H9 (cell line): ENCODE results near the gene PEX5L. TPM values are rescaled to one million over a fixed set of nuclear protein-coding genes. Genes with fewer than 3 reads are reported as not detected.
A peak's percentile ranks its signal among the peaks of the same experiment; 100 is the strongest.

Experiments used
- DNase-seq: peaks from one replicate; pipeline ENCODE4 v3.0.0-alpha.2; 2017
- H2AFZ ChIP-seq: one replicate; pipeline ENCODE4 v1.6.1; 2013; ENCODE audit warnings: mild to moderate bottlenecking, low read length, control low read depth, moderate library complexity
- H2AK5ac ChIP-seq: 2 replicates; pipeline ENCODE4 v1.6.1; 2013; ENCODE audit warnings: low read length, control low read depth, mixed read lengths; ENCODE audit not compliant: insufficient read length
- H2BK120ac ChIP-seq: one replicate; pipeline ENCODE4 v1.6.1; 2013; ENCODE audit warnings: low read depth, mild to moderate bottlenecking, low read length, control low read depth, inconsistent platforms; ENCODE audit not compliant: poor library complexity, severe bottlenecking
- H2BK12ac ChIP-seq: 2 replicates; pipeline ENCODE4 v1.6.1; 2013; ENCODE audit warnings: low read length, control low read depth, mixed read lengths, low read depth; ENCODE audit not compliant: insufficient read length
- H2BK15ac ChIP-seq: 2 replicates; pipeline ENCODE4 v1.6.1; 2013; ENCODE audit warnings: low read depth, low read length, control low read depth
- H2BK20ac ChIP-seq: one replicate; pipeline ENCODE4 v1.6.1; 2013; ENCODE audit warnings: low read depth, mild to moderate bottlenecking, low read length, control low read depth, inconsistent platforms; ENCODE audit not compliant: poor library complexity, severe bottlenecking
- H2BK5ac ChIP-seq: 2 replicates; pipeline ENCODE4 v1.6.1; 2013; ENCODE audit warnings: low read length, control low read depth, mixed read lengths; ENCODE audit not compliant: insufficient read length
- H3K14ac ChIP-seq: 2 replicates; pipeline ENCODE4 v1.6.1; 2013; ENCODE audit warnings: low read length, control low read depth; ENCODE audit not compliant: insufficient read depth
- H3K18ac ChIP-seq: 2 replicates; pipeline ENCODE4 v1.6.1; 2013; ENCODE audit warnings: low read depth, mild to moderate bottlenecking, mixed read lengths, low read length, control low read depth; ENCODE audit not compliant: insufficient read length
- H3K23ac ChIP-seq: 2 replicates; pipeline ENCODE4 v1.6.1; 2013; ENCODE audit warnings: low read length, control low read depth, mixed read lengths, low read depth; ENCODE audit not compliant: insufficient read length
- H3K23me2 ChIP-seq: 2 replicates; pipeline ENCODE4 v1.6.1; 2013; ENCODE audit warnings: low read depth, mild to moderate bottlenecking, mixed read lengths, low read length, control low read depth; ENCODE audit not compliant: insufficient read length, poor library complexity, severe bottlenecking
- H3K27ac ChIP-seq: 2 replicates; pipeline ENCODE4 v1.5.1; 2013; ENCODE audit warnings: low read length, control low read depth, mixed read lengths, low read depth; ENCODE audit not compliant: insufficient read length
- H3K27me3 ChIP-seq: 2 replicates; pipeline ENCODE4 v1.6.1; 2013; ENCODE audit warnings: low read length, control low read depth, inconsistent platforms; ENCODE audit not compliant: insufficient read depth
- H3K4ac ChIP-seq: 2 replicates; pipeline ENCODE4 v1.6.1; 2013; ENCODE audit warnings: low read depth, mild to moderate bottlenecking, control low read depth, inconsistent platforms, low read length, moderate library complexity
- H3K4me1 ChIP-seq: 2 replicates; pipeline ENCODE4 v1.6.1; 2013; ENCODE audit warnings: low read length, control low read depth, inconsistent platforms; ENCODE audit not compliant: insufficient read depth
- H3K4me2 ChIP-seq: 2 replicates; pipeline ENCODE4 v1.6.1; 2013; ENCODE audit warnings: low read length, control low read depth, mixed read lengths; ENCODE audit not compliant: insufficient read length, insufficient read depth
- H3K56ac ChIP-seq: 2 replicates; pipeline ENCODE4 v1.6.1; 2013; ENCODE audit warnings: low read depth, mild to moderate bottlenecking, mixed read lengths, low read length, control low read depth; ENCODE audit not compliant: insufficient read length
- H3K79me1 ChIP-seq: 2 replicates; pipeline ENCODE4 v1.6.1; 2013; ENCODE audit warnings: low read depth, mild to moderate bottlenecking, moderate library complexity, low read length, control low read depth, inconsistent platforms; ENCODE audit not compliant: insufficient read depth, poor library complexity, severe bottlenecking
- H3K79me2 ChIP-seq: 2 replicates; pipeline ENCODE4 v1.6.1; 2013; ENCODE audit warnings: low read length, control low read depth, inconsistent platforms; ENCODE audit not compliant: insufficient read depth
- H3K9ac ChIP-seq: 2 replicates; pipeline ENCODE4 v1.6.1; 2013; ENCODE audit warnings: low read length, control low read depth, mixed read lengths; ENCODE audit not compliant: insufficient read length; ENCODE audit errors: extremely low read depth
- H3K9me3 ChIP-seq: one replicate; pipeline ENCODE4 v1.6.1; 2013; ENCODE audit warnings: low read depth, low read length, inconsistent platforms; ENCODE audit not compliant: control insufficient read depth
- H3T11ph ChIP-seq: one replicate; pipeline ENCODE4 v1.6.1; 2013; ENCODE audit warnings: mild to moderate bottlenecking, low read length, control low read depth, inconsistent platforms
- H4K20me1 ChIP-seq: one replicate; pipeline ENCODE4 v1.6.1; 2013; ENCODE audit not compliant: control insufficient read depth, insufficient read length, insufficient read depth
- H4K5ac ChIP-seq: 2 replicates; pipeline ENCODE4 v1.6.1; 2013; ENCODE audit warnings: low read depth, mild to moderate bottlenecking, mixed read lengths, low read length, control low read depth; ENCODE audit not compliant: insufficient read length
- H4K8ac ChIP-seq: replicated peaks from 2 replicates; pipeline ENCODE4 v1.6.1; 2013; ENCODE audit warnings: low read length, control low read depth, mixed read lengths, low read depth; ENCODE audit not compliant: insufficient read length
- H4K91ac ChIP-seq: 2 replicates; pipeline ENCODE4 v1.6.1; 2013; ENCODE audit warnings: low read depth, mild to moderate bottlenecking, moderate library complexity, mixed read lengths, low read length, control low read depth; ENCODE audit not compliant: insufficient read length
- H3K27ac Mint-ChIP-seq, 3 experiments: 2 replicates in 2 of 3; 3 replicates in 1 of 3; pipeline ENCODE4 v1.8.0; 2020 to 2021; ENCODE audit warnings: mixed read lengths in 3 of 3, mild to moderate bottlenecking in 1 of 3, moderate library complexity in 1 of 3
- H3K27me3 Mint-ChIP-seq: 2 replicates; pipeline ENCODE4 v1.8.0; 2021; ENCODE audit warnings: low read depth, mild to moderate bottlenecking, moderate library complexity, mixed read lengths
- H3K36me3 Mint-ChIP-seq, 3 experiments: 2 replicates in 2 of 3; 3 replicates in 1 of 3; pipeline ENCODE4 v1.8.0; 2020 to 2021; ENCODE audit warnings: low read depth in 3 of 3, mixed read lengths in 3 of 3; ENCODE audit not compliant: insufficient read depth in 1 of 3
- H3K4me1 Mint-ChIP-seq, 2 experiments: 2 replicates each; pipeline ENCODE4 v1.8.0; 2020; ENCODE audit warnings: mixed read lengths in 2 of 2
- H3K4me3 Mint-ChIP-seq, 2 experiments: 2 replicates in 1 of 2; 3 replicates in 1 of 2; pipeline ENCODE4 v1.8.0; 2020 to 2021; ENCODE audit warnings: mild to moderate bottlenecking in 2 of 2, mixed read lengths in 2 of 2, moderate library complexity in 1 of 2
- H3K9me3 Mint-ChIP-seq, 2 experiments: 2 replicates in 1 of 2; 3 replicates in 1 of 2; pipeline ENCODE4 v1.8.0; 2020; ENCODE audit warnings: mild to moderate bottlenecking in 2 of 2, mixed read lengths in 2 of 2, moderate library complexity in 1 of 2
- WGBS: extraction: QIAGEN DNeasy Blood & Tissue Kit; methylation state at CpG from one replicate; pipeline ENCODE4 v1.1.7; 2013; ENCODE audit warnings: missing lambda C conversion rate, low lambda C conversion rate, mixed read lengths; ENCODE audit not compliant: insufficient read length; ENCODE audit errors: extremely low coverage; 5-methylcytosine and 5-hydroxymethylcytosine counted together
- long read RNA-seq: library from polyadenylated mRNA; unstranded; transcript quantifications from one replicate; pipeline ENCODE4 v2.0.0, GENCODE V29; 2020
- total RNA-seq: library from RNA; stranded (reverse); gene quantifications from 2 replicates; pipeline ENCODE4 v1.2.1, GENCODE V29; 2021
- TF ChIP-seq, protein P1 (sequence below): fragments of 200-600 bp; sonication (generic); conservative IDR thresholded peaks from 3 replicates; pipeline ENCODE4 v1.8.0; 2021; ENCODE audit warnings: antibody characterized with exemption, mild to moderate bottlenecking

The PEX5L gene, protein sequence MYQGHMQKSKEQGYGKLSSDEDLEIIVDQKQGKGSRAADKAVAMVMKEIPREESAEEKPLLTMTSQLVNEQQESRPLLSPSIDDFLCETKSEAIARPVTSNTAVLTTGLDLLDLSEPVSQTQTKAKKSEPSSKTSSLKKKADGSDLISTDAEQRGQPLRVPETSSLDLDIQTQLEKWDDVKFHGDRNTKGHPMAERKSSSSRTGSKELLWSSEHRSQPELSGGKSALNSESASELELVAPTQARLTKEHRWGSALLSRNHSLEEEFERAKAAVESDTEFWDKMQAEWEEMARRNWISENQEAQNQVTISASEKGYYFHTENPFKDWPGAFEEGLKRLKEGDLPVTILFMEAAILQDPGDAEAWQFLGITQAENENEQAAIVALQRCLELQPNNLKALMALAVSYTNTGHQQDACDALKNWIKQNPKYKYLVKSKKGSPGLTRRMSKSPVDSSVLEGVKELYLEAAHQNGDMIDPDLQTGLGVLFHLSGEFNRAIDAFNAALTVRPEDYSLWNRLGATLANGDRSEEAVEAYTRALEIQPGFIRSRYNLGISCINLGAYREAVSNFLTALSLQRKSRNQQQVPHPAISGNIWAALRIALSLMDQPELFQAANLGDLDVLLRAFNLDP
- total RNA-seq, result 0.85 and 1.4 TPM in 2 replicates
- long read RNA-seq, full-length matches to known transcripts, result 1 of 3 reads
- long read RNA-seq, partial matches to known transcripts, result 0 of 3 reads
- long read RNA-seq, other reads (novel, unspliced or antisense), result 2 of 3 reads

DNA sequence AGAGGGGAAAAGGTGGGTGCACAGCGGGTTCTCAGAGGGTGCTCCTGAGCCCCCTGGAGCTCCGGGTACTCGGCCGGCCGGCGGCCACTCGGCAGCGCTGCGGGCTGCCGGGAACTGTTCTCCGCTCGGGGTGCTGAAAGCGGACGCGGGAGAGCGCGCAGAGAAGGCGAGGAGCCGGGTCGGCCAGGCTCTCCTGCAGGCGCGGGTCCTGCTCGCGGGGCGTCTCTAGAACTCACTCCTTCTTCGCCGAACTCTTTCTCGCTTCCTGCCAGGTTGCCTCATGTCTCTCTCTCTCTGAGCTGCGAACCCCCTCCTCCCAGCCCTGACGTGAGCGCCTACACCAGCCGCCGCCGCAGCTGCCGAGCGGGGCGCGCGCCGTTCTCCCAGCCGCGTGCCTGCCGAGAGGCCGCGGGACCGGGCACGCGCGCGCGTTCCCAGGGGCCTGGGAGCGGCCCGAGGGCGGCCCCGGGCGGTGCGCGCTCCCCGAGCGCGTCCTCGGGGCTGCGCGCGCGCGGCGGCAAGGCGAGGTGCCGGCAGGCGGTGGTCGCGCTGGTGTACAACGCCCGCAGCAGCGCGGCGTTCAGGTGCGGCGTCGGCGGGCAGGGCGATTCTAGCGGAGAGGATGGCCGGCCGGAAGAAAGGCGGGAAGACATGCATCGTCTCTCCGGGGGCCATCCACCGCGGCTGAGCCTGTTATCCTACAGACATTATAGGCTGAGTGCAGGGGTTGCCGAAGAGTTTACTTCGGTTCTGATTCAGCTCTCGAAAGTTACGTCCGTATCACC is at the start of gene PEX5L:
Gene PEX5L (minus strand): TSS at position 267 of the 785 bp plus-strand sequence. CDS start 338 bp downstream, outside the sequence.
- Mint-ChIP-seq H3K4me1 (peaks cover 28 to 37% of the 10 kb centered on the region in 2 experiments), H3K27me3 (peaks cover 48% of the 10 kb centered on the region), H3K36me3 (no peaks in the 10 kb centered on the region), H3K4me3 (peak within 1 kb of the TSS; percentile 75 to 99), H3K9me3 (no peaks in the 10 kb centered on the region), H3K27ac (peak within 1 kb of the TSS; percentile 42 to 96 (median 96); a peak in 6 of 7 replicates)
- H4K5ac ChIP-seq, result no peak within 1 kb of the TSS
- H3K27ac ChIP-seq, result peak within 1 kb of the TSS; percentile 1
- H2AFZ ChIP-seq, result peak within 1 kb of the TSS; percentile 15
- H2BK20ac ChIP-seq, result no peak within 1 kb of the TSS
- no peaks in the 10 kb centered on the region for H3K79me1 ChIP-seq
- no CpG with 5 or more reads among the region's 96 CpGs for WGBS
- no peak within 1 kb of the TSS for H2BK12ac ChIP-seq
- peaks cover 4% of the 10 kb centered on the region; the same call in 1 of the 2 replicates for H3K4me1 ChIP-seq
- peak within 1 kb of the TSS; percentile 67 for H3K18ac ChIP-seq
- H3K14ac ChIP-seq, result peak within 1 kb of the TSS; percentile 39; the same call in 1 of the 2 replicates
- no peak within 1 kb of the TSS for H3K23ac ChIP-seq
- DNase-seq, result peak; percentile 87
- no peak within 1 kb of the TSS for H2AK5ac ChIP-seq
- H4K8ac ChIP-seq, result no peak within 1 kb of the TSS
- H3K23me2 ChIP-seq, result peaks cover 8% of the 10 kb centered on the region
- no peaks in the 10 kb centered on the region for H3K9me3 ChIP-seq
- no peak within 1 kb of the TSS for H4K91ac ChIP-seq
- no peak within 1 kb of the TSS for H3K4ac ChIP-seq
- H2BK15ac ChIP-seq, result no peak within 1 kb of the TSS
- TF ChIP-seq, protein P1, sequence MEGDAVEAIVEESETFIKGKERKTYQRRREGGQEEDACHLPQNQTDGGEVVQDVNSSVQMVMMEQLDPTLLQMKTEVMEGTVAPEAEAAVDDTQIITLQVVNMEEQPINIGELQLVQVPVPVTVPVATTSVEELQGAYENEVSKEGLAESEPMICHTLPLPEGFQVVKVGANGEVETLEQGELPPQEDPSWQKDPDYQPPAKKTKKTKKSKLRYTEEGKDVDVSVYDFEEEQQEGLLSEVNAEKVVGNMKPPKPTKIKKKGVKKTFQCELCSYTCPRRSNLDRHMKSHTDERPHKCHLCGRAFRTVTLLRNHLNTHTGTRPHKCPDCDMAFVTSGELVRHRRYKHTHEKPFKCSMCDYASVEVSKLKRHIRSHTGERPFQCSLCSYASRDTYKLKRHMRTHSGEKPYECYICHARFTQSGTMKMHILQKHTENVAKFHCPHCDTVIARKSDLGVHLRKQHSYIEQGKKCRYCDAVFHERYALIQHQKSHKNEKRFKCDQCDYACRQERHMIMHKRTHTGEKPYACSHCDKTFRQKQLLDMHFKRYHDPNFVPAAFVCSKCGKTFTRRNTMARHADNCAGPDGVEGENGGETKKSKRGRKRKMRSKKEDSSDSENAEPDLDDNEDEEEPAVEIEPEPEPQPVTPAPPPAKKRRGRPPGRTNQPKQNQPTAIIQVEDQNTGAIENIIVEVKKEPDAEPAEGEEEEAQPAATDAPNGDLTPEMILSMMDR, result no peak
- H3K27me3 ChIP-seq, result no peaks in the 10 kb centered on the region
- no peak within 1 kb of the TSS for H3K56ac ChIP-seq
- no peak within 1 kb of the TSS for H3T11ph ChIP-seq
- H3K9ac ChIP-seq, result peak within 1 kb of the TSS; percentile 66
- H4K20me1 ChIP-seq, result no peaks in the 10 kb centered on the region
- peak within 1 kb of the TSS; percentile 61 for H3K4me2 ChIP-seq
- H2BK5ac ChIP-seq, result no peak within 1 kb of the TSS
- no peaks in the 10 kb centered on the region for H3K79me2 ChIP-seq
- H2BK120ac ChIP-seq, result no peak within 1 kb of the TSS
